ENCODE measurements around the gene SELENOM. TPM values are rescaled to one million over a fixed set of nuclear protein-coding genes. Genes with fewer than 3 reads are reported as not detected.

The SELENOM gene
- total RNA-seq, 1 experiment from 2014 or later = 16.3 TPM

DNA sequence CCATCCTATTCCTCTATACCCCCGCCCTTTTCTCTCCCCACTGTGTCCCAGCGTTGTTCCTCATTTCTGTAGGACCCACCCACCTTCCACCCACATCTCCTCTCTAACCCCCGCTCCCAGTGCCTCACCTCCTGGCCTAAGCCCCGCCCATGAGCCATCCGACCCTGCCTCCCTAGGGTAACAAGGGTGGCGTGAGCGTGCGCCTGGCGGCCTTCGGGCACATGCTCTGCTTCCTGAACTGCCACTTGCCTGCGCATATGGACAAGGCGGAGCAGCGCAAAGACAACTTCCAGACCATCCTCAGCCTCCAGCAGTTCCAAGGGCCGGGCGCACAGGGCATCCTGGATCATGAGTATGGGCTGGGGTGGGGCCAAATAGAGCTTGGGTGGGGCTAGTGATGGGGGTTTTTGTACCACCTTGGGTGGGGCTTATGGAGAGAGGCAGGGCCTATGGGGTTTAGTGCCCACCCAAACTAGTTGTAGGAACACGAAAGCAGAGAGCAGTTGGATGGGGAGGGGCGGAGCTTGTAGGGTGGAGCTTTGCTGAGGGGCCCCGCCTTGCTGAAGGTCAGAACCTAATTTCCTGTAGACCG, 19.9 kb upstream of the SELENOM start:
- no peak for TF ChIP-seq ELF4 (CRISPR knock-in tag; IDR thresholded peaks at IDR 0.05; ENCODE audit: low read depth)
- no peak for TF ChIP-seq ZNF671 (CRISPR knock-in tag; IDR thresholded peaks at IDR 0.05)
- TF ChIP-seq SMAD3 (CRISPR knock-in tag; IDR thresholded peaks at IDR 0.05; ENCODE audit: borderline replicate concordance) = no peak
- TF ChIP-seq, protein P1, sequence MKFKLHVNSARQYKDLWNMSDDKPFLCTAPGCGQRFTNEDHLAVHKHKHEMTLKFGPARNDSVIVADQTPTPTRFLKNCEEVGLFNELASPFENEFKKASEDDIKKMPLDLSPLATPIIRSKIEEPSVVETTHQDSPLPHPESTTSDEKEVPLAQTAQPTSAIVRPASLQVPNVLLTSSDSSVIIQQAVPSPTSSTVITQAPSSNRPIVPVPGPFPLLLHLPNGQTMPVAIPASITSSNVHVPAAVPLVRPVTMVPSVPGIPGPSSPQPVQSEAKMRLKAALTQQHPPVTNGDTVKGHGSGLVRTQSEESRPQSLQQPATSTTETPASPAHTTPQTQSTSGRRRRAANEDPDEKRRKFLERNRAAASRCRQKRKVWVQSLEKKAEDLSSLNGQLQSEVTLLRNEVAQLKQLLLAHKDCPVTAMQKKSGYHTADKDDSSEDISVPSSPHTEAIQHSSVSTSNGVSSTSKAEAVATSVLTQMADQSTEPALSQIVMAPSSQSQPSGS (CRISPR knock-in tag; IDR thresholded peaks at IDR 0.05; ENCODE audit: borderline replicate concordance, low read depth) = no peak
- TF ChIP-seq, protein P2, sequence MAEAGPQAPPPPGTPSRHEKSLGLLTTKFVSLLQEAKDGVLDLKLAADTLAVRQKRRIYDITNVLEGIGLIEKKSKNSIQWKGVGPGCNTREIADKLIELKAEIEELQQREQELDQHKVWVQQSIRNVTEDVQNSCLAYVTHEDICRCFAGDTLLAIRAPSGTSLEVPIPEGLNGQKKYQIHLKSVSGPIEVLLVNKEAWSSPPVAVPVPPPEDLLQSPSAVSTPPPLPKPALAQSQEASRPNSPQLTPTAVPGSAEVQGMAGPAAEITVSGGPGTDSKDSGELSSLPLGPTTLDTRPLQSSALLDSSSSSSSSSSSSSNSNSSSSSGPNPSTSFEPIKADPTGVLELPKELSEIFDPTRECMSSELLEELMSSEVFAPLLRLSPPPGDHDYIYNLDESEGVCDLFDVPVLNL (CRISPR knock-in tag; IDR thresholded peaks at IDR 0.05; ENCODE audit: borderline replicate concordance, low read depth) = no peak
- TF ChIP-seq, protein P3, sequence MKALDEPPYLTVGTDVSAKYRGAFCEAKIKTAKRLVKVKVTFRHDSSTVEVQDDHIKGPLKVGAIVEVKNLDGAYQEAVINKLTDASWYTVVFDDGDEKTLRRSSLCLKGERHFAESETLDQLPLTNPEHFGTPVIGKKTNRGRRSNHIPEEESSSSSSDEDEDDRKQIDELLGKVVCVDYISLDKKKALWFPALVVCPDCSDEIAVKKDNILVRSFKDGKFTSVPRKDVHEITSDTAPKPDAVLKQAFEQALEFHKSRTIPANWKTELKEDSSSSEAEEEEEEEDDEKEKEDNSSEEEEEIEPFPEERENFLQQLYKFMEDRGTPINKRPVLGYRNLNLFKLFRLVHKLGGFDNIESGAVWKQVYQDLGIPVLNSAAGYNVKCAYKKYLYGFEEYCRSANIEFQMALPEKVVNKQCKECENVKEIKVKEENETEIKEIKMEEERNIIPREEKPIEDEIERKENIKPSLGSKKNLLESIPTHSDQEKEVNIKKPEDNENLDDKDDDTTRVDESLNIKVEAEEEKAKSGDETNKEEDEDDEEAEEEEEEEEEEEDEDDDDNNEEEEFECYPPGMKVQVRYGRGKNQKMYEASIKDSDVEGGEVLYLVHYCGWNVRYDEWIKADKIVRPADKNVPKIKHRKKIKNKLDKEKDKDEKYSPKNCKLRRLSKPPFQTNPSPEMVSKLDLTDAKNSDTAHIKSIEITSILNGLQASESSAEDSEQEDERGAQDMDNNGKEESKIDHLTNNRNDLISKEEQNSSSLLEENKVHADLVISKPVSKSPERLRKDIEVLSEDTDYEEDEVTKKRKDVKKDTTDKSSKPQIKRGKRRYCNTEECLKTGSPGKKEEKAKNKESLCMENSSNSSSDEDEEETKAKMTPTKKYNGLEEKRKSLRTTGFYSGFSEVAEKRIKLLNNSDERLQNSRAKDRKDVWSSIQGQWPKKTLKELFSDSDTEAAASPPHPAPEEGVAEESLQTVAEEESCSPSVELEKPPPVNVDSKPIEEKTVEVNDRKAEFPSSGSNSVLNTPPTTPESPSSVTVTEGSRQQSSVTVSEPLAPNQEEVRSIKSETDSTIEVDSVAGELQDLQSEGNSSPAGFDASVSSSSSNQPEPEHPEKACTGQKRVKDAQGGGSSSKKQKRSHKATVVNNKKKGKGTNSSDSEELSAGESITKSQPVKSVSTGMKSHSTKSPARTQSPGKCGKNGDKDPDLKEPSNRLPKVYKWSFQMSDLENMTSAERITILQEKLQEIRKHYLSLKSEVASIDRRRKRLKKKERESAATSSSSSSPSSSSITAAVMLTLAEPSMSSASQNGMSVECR (CRISPR knock-in tag; IDR thresholded peaks at IDR 0.05; ENCODE audit: borderline replicate concordance) = no peak
- TF ChIP-seq, protein P4, sequence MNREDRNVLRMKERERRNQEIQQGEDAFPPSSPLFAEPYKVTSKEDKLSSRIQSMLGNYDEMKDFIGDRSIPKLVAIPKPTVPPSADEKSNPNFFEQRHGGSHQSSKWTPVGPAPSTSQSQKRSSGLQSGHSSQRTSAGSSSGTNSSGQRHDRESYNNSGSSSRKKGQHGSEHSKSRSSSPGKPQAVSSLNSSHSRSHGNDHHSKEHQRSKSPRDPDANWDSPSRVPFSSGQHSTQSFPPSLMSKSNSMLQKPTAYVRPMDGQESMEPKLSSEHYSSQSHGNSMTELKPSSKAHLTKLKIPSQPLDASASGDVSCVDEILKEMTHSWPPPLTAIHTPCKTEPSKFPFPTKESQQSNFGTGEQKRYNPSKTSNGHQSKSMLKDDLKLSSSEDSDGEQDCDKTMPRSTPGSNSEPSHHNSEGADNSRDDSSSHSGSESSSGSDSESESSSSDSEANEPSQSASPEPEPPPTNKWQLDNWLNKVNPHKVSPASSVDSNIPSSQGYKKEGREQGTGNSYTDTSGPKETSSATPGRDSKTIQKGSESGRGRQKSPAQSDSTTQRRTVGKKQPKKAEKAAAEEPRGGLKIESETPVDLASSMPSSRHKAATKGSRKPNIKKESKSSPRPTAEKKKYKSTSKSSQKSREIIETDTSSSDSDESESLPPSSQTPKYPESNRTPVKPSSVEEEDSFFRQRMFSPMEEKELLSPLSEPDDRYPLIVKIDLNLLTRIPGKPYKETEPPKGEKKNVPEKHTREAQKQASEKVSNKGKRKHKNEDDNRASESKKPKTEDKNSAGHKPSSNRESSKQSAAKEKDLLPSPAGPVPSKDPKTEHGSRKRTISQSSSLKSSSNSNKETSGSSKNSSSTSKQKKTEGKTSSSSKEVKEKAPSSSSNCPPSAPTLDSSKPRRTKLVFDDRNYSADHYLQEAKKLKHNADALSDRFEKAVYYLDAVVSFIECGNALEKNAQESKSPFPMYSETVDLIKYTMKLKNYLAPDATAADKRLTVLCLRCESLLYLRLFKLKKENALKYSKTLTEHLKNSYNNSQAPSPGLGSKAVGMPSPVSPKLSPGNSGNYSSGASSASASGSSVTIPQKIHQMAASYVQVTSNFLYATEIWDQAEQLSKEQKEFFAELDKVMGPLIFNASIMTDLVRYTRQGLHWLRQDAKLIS (CRISPR knock-in tag; IDR thresholded peaks at IDR 0.05; ENCODE audit: borderline replicate concordance) = no peak
- TF ChIP-seq ESRRA (CRISPR knock-in tag; IDR thresholded peaks at IDR 0.05; ENCODE audit: borderline replicate concordance) = no peak
- TF ChIP-seq, protein P5, sequence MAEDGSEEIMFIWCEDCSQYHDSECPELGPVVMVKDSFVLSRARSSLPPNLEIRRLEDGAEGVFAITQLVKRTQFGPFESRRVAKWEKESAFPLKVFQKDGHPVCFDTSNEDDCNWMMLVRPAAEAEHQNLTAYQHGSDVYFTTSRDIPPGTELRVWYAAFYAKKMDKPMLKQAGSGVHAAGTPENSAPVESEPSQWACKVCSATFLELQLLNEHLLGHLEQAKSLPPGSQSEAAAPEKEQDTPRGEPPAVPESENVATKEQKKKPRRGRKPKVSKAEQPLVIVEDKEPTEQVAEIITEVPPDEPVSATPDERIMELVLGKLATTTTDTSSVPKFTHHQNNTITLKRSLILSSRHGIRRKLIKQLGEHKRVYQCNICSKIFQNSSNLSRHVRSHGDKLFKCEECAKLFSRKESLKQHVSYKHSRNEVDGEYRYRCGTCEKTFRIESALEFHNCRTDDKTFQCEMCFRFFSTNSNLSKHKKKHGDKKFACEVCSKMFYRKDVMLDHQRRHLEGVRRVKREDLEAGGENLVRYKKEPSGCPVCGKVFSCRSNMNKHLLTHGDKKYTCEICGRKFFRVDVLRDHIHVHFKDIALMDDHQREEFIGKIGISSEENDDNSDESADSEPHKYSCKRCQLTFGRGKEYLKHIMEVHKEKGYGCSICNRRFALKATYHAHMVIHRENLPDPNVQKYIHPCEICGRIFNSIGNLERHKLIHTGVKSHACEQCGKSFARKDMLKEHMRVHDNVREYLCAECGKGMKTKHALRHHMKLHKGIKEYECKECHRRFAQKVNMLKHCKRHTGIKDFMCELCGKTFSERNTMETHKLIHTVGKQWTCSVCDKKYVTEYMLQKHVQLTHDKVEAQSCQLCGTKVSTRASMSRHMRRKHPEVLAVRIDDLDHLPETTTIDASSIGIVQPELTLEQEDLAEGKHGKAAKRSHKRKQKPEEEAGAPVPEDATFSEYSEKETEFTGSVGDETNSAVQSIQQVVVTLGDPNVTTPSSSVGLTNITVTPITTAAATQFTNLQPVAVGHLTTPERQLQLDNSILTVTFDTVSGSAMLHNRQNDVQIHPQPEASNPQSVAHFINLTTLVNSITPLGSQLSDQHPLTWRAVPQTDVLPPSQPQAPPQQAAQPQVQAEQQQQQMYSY (CRISPR knock-in tag; IDR thresholded peaks at IDR 0.05) = no peak
- H3K9me3 Mint-ChIP-seq = no peaks in the 10 kb centered on the region
- H3K4me3 Mint-ChIP-seq = peak overlapping the region; percentile 58
- peaks cover 3% of the 10 kb centered on the region; the same call in 1 of the 2 replicates for H3K27me3 Mint-ChIP-seq (ENCODE audit: low read depth)
- H3K27ac Mint-ChIP-seq = no peak overlapping the region
- ChIA-PET POLR2A (interaction anchor here (0.6 to 1.8 kb wide), 3 partner anchors 12 to 130 kb away, joined by 3 to 16 read pairs (median 3); partner anchors contain the start of gene PLA2G3), CTCF (interaction anchor here (0.6 to 3.5 kb wide), 8 partner anchors 13 to 1988 kb away, joined by 3 to 56 read pairs (median 4); partner anchors contain the start of genes PATZ1, PLA2G3, SELENOM and SMTN)
- H3K36me3 Mint-ChIP-seq = no peaks in the 10 kb centered on the region; the same call in 1 of the 2 replicates
- DNase-seq (ENCODE audit: low spot score) = peak; percentile 68
- peak; percentile 77 for ATAC-seq
- H3K4me1 Mint-ChIP-seq = peaks cover 20% of the 10 kb centered on the region
